Ramos (cell line): Measurements from ENCODE around the gene SPRED3.

Experiments
- in situ Hi-C: fragments of 300-500 bp; cut with MboI; formaldehyde crosslinking; loops from one replicate; pipeline ENCODE4 v1.14.3; 2022; ENCODE audit warnings: low sequenced_read_pairs; ENCODE audit not compliant: unreplicated experiment

The SPRED3 gene

DNA sequence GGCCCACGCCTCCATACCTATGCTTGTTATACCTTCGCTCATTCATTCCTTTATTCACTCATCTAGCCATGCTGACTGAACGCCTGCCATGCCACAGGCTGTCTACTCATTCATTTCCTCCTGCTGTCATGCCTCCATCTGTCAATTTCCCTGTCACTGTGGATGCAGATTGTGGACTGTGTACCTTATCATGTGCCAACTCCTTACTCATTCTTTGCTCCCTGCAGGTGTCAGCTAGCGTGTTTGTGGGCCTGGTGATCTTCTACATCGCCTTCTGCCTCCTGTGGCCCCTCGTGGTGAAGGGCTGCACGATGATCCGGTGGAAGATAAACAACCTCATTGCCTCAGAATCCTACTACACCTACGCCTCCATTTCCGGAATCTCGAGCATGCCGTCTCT, 18.2 kb upstream of the SPRED3 start:
- in situ Hi-C loops: no loop called here

- in situ Hi-C loops: no loop called here
Observed at GRCh38 chr19:38371081-38371480, 17.4 kb upstream of the SPRED3 start.

DNA sequence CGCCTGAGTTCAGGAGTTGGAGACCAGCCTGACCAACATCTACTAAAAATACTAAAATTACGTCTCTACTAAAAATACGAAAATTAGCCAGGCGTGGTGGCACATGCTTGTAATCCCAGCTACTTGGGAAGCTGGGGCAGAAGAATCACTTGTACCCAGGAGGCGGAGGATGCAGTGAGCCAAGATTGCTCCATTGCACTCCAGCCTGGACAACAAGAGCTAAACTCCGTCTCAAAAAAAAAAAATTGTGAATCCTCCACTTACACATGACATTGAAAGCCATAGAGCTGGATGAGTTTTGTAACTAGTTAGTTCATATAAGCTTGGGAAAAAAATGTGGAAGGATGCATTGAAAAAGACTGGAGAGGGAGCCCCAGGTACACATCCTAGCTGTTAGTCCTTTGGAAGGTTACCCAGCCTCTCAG, 14.6 kb upstream of the SPRED3 start:
- in situ Hi-C loops: no loop called here

GRCh38 chr19:38374332-38375097, 14.0 kb upstream of the SPRED3 start, which contains the start of gene PSMD8:
Gene PSMD8, plus strand, starts transcription at chr19:38374571. Its CDS starts 31 bp downstream, at chr19:38374602.
- in situ Hi-C loops: no loop called here

- in situ Hi-C loops: no loop called here
Observed at GRCh38 chr19:38375098-38375493, 13.4 kb upstream of the SPRED3 start.

GRCh38 chr19:38375748-38376147, 12.7 kb upstream of the SPRED3 start:
- in situ Hi-C loops: no loop called here

DNA sequence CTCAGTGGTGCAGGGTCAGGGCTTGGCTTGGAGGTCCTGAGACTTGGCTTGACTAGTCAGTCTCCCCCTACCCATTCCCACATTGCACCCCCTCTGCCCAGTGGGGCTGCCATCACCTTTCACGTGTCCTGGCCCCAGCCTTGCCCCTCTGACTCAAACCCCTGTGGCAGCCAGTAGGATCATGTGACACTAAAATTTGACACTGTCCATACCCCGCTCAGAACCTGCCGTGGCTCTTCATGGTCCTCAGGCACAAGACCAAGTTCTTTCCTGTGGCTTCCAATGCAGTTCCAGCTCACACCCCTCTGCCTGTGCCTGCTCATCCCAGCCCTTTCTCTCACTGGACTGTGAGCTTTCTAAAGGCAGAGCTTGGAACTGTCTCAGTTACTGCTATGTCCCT, 11.9 kb upstream of the SPRED3 start:
- in situ Hi-C loops: no loop called here

DNA sequence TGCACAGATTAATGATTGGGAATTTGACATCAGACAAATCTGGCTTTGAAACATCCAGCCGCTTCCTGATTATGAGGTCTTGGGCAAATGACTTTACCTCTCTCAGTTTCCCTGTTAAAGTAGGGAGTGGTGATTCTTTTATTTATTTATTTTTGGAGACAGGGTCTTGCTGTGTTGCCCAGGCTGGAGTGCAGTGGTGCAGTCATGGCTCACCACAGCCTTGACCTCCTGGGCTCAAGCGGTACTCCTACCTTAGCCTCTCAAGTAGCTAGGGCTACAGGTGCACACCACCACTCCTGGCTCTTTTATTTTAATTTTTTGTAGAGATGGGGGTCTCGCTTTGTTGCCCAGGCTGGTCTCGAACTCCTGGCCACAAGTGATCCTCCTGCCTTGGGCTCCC, 11.4 kb upstream of the SPRED3 start:
- in situ Hi-C loops: no loop called here

GRCh38 chr19:38378866-38379265, 9.6 kb upstream of the SPRED3 start:
- in situ Hi-C loops: no loop called here

GRCh38 chr19:38381138-38381537, 7.4 kb upstream of the SPRED3 start:
- in situ Hi-C loops: no loop called here

DNA sequence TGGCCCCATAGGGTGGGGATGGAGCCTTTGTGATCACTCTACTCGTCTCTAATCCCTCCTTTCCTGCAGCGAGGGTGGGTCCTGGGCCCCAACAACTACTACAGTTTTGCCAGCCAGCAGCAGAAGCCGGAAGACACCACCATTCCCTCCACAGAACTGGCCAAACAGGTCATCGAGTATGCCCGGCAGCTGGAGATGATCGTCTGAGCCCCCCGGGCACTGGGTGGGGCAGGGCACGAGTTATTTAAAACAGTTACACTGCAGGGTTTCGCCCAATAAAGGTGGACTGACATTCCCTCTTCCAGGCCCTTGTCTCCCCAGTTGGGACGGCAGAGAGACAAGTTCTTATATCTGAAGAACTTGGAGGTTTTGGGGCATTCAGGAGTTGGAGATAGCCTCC, 5.3 kb upstream of the SPRED3 start:
- in situ Hi-C loops: no loop called here

- in situ Hi-C loops: no loop called here
Observed at GRCh38 chr19:38383743-38384142, 4.8 kb upstream of the SPRED3 start.

DNA sequence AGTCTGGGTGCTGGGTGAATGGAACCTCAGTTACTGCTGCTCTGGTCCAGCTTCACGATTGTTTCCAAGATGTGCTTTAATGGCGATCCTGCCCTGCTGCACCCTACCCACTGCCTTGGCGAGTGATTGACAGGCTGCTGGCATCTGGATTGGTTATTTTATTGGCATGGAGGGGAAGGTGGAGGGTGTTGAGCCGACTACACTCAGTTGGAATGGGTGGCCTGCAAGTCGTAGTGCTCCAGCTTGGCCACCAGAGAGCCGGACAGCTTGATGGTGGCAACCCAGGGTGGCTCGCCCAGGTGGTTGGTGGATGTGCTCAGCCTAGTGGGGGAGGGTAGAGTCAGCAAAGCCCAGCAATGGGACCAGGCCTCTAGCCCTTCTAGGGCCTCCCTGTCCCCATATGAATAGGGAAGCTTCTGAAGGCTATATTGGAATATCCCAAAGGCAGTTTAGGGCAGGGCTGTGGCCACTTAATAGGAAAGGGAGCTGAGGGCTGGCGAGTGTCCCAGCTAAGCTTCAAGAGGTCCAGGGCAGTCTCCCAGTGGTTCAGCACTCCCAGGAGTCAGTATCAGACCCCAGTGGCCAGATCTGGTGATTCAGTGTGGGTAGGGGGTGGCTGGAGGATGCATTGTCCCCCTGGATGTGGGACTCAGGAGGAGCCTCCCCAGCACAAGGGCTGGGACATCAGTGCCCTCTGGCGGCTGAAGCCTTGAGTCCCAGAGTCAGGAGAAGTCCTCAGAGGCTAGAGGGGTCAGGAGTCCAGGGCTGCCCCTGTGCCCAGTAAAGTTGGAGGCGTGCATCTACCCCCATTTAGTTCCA, 4.1 kb upstream of the SPRED3 start:
- in situ Hi-C loops: no loop called here

- in situ Hi-C loops: no loop called here
Observed at GRCh38 chr19:38385057-38385803, 3.3 kb upstream of the SPRED3 start.

DNA sequence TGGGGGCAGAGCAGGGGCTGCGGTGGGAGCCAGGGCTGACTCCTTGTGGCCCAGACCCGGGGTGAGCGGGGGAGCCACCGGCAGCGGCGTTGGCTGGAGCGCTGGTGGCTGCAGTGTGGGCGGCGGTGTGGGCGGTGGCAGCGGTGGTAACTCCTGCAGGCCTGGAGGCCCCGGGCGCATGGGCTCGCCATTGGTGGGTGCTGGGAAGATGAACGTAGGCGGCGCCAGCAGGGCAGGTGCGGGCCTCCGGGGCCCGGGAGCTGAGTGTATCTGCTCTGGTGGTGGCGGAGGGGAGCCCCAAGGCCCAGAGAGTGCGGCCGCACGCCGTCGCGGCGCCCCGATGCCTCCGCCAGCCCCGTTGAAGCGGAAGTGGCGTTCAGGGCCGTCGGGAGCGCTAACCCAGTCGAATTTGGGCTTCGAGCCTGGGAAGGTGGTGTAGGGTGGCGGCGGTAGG, 2.7 kb upstream of the SPRED3 start:
- in situ Hi-C loops: no loop called here

GRCh38 chr19:38386300-38386970, 2.1 kb upstream of the SPRED3 start:
- in situ Hi-C loops: no loop called here

DNA sequence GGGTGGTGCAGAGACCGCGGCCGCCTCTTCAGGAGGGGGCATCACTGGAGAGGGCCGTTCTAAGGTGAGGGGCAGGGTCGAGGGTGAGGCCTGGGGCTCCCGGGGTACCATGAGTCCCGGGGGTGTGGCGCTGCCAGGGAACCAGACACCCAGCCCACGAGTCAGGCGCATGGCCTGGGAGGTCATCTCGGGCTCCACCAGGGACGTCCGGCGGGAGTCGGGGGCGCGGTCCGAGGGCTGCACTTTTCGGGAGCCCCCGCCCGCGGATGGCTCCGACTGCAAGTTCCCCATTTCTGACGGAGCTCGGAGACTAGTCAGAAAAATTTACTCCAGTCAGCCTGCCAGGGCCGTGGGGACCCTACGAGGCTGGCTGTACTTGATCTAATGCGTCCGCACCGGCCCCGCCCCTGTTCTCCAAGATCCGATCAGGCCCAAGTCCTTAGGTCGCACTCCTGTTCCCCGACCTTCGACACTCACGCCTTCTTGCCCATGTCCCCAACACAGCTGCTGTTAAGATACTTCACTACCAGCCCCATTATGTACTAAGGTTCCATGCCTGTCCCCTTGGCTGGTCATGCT, 1.4 kb upstream of the SPRED3 start:
- in situ Hi-C loops: no loop called here

- in situ Hi-C loops: no loop called here
Observed at GRCh38 chr19:38387550-38388348, 748 bp upstream of the SPRED3 start, which contains the start of gene GGN. Gene GGN, minus strand, starts transcription at chr19:38388034. Its CDS starts 773 bp downstream, at chr19:38387261.
